GM18858 (cell line): ENCODE results near the gene NKRF.
"Not testable (repeated sequence)": the region's sequence is repeated elsewhere in the genome, so short reads cannot be mapped to it uniquely, and the experiment has no call there.

Experiments
- ATAC-seq: cut with Tn5 transposase; IDR thresholded peaks from one replicate; pipeline ENCODE4 v1.9.1; 2021; ENCODE audit not compliant: unreplicated experiment

The NKRF gene

DNA sequence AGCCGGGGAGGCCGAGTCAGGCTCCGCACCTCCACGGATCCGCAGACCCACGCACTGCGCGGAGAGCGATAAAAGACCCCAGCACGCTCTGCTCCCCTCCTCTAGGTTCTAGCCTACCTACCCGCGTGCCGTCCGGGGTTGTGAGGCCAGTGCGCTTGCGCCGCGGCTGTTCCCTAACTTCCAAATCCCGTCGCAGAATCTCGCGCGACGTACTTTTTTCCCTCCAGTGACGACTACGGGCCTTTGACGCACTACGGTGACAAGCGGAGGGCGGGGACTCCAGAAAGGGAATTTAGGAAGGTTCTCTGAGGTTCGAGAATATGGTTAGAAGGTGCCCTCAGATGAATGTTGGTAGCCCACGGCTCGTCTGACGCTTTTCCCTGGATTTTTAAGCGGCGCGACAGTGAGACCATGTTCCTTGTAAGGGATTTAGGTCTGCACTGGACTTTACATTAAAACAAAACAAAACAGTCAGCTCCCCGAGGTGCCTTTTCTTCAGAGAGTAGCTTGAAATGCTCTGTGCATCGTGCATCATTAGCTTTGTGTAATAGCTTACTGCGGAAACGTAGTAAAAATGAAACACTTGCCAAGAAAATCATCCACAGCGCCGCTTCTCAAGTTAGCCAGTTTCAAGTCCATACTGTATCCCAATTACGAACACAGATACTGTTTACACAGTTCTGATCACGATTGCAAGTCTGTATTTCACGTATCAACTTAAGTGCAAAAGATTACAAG, at the start of gene NKRF:
NKRF (minus strand) TSS at position 145 of the 738 bp plus-strand sequence.
- peak; percentile 64 for ATAC-seq

DNA sequence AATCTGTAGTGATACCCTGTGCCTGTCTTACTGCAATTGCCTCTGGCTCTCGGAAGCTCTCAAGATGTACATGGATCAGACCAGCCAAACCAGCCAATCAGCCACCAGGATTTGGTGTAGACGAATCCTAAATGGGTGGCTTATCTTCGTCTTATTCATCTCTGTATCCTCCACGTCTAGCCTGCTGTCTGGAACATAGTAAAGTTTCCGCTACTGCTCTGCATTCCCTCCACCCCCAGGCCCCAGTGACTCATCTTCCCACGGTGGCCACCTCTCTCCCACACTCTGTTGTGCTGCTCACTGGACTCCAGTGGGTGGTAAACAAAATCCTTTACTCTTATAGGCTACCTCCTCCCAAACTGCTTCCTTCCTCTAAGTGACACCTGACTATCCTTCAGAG, 48.9 kb upstream of the NKRF start:
- no peak for ATAC-seq

DNA sequence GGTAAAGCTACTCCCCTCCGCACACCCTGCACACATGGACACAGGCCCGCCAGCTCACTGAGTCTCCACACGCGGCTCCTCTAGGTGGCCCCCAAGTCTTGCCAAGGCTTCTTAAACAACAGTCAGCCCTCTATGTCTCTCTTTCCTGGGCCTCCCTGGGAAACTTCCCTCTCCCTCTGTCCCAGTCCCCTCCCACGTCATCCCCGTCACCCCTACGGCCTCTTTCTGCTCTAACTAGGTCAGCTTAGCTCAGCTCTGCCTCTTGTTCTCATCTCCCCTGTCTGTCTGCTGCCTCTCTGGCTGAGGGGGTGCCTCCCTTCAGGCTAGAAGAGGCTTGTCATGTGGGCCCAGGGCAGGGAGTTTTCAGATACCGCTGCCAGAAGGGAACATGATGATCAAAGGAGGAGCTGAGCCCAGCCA, 47.9 kb upstream of the NKRF start:
- ATAC-seq, result no peak

DNA sequence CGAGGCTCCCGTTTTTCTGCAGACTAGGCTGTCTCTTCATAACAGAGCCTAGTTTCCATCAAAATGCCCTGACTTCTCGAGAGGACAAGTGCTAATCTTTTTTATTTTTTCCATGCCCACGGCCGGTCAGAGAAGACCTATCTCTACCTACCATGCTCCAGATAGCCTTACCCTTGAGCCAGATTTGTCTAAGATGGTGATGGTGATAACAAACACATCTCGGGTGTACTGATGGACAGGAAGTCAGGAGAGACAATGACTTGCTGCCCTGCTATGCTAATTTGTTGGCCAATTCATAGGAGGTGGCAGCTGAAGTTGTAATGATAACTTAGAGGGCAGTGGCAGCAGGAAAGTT, 42.2 kb upstream of the NKRF start:
- ATAC-seq, result peak; percentile 2

DNA sequence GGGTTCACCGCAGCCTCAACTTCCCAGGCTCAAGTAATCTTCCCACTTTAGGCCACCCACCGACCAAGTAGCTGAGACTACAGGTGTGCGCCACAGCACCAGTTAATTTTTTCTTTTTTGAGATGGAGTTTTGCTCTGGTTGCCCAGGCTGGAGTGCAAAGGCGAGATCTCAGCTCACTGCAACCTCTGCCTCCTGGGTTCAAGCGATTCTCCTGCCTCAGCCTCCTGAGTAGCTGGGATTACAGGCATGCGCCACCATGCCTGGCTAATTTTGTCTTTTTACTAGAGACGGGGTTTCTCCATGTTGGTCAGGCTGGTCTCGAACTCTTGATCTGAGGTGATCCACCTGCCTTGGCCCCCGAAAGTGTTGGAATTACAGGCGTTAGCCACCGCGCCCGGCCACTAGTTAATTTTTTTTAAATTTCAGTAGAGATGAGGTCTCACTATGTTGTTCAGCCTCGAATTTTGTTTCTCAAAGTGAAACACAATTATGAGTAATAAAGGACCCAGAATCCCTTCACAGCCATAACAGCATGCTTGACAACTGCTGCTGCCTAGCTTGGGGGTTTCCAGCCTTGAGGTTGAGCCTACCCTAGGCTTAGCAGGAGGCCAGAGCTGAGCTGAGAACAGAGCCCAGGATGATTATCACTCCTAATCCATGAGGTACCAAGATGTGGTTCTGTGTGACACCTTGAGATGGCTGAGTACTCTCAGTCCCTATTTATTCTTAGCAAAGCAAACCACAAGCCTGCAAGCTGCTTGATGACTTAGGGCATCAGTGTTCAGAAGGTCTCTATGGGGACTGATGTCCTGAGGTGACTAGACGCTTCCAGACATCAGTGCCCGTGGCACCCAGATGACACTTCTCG, 41.6 kb upstream of the NKRF start:
- ATAC-seq, result peak; percentile 94

DNA sequence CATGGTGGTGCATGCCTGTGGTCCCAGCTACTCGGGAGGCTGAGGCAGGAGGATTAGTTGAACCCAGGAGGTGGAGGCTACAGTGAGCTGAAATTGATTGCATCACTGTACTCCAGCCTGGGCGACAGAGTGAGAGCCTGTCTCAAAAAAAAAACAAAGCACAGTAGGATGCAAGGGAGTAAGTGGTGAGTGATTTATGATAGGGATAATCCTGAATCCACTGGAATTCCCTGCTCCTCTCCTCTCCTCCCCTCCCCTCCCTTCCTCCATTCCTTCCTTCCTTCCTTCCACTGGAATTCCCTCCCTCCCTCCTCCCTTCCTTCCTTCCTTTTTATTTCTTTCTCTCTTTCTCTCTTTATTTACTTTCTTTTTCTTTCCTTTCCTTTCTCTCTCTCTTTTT, 40.9 kb upstream of the NKRF start:
- no peak for ATAC-seq

DNA sequence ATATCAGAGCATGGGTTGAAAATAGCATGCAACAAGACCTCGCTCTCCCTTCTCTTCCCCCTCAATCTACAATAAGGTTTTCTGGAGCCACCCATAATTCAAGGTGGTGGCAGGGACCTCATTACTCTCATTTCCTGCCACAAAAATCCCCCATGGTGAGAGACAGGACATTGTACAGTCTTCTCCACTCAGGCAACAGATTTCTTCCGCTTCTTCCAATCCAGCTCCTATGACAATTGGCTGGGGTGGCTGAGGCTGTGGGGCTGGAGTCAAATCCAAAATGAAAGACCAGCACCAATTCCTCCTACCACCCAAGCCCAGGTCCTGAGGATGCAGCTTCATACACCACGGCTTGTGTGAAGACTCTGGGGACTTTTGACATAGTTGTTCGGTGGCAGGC, 40.3 kb upstream of the NKRF start:
- no peak for ATAC-seq

DNA sequence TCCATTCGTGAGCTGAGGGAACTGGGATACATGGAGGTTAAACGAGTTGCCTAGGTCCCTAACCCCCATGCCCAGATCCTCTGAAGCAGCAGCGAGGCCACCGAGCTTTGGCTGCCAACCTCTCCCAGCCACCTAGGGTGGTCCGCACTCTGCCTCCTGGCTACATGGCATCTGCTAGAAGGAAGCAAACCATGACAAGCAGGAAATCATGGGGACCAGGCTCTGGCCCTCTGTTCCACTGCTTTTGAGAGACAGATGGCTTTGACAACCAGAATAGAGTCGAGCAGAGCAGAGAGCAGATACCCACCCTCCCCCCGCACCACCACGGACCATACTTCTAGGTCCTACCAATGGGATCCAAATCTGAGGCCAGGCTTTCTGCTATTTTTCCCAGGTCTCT, 37.5 kb upstream of the NKRF start:
- ATAC-seq, result no peak

DNA sequence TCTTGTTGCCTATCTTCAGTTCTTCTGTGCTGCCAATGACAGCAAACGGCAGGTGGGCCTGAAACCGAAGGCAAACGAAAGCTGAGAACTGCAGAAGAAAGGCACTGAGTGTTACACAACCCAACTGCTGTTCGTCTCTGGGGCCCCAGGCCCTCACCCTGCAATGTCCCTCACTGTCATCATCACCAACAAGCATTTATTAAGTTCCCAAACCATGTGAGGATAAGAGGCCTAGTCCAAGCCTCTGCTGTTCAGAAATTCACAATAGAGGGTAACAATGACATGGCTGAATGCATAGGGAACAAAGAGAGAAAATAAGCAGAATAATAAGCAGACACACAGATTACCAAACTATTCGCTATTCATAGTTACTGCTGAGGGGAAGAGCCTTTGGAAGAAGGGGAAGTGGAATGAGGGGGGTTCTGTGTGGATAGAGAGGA, 34.5 kb upstream of the NKRF start:
- ATAC-seq, result no peak

DNA sequence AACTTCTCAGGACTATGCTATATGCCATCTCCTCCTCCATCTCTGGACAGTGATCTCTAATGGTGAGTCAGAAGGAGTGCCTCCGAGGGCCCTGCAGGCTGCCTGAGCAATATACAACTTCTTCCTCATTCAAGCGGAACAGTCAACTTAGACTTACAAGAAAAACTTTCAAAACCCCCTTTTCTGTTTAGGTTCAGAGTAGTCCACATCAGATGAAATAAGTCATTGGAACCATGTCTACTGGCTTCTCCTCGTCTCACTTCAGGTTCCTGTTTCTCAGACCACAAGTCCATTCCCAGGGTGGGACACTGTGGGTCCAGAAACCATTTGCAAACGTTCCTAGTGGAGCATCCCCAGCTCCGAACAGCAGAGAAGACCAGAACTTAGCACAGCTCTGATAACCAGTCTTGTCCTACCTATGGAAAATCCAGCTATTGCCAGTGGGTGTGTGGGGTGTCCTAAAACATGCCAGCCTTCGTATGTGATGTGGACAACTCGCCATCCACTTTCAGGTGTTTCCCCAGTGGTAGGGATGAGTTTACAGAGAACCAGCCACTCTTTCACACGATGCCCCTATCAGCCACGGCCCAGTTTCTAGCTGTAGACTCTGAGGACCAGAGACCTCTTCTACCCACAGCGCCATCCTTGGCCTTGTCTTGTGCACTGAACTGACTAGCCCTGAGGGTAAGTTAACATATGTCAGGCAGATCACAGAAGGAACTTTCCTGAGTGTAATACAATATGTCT, 32.7 kb upstream of the NKRF start:
- peak; percentile 78 for ATAC-seq

DNA sequence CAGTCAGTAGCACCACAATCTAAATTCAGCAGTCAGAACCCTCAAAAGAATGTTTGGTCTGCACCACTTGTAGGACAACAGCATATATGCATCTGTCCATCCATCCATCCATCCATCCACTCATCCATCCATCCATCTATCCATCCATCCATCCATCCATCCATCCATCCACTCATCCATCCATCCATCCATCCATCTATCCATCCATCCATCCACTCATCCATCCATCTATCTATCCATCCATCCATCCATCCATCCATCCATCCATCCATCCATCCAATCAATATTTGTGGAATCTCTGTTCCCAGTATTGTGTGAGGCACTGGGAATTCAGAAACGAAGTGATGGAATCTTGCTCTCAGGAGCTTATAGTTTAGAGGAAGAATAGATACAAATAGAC, 31.2 kb upstream of the NKRF start:
- ATAC-seq, result not testable (repeated sequence)

DNA sequence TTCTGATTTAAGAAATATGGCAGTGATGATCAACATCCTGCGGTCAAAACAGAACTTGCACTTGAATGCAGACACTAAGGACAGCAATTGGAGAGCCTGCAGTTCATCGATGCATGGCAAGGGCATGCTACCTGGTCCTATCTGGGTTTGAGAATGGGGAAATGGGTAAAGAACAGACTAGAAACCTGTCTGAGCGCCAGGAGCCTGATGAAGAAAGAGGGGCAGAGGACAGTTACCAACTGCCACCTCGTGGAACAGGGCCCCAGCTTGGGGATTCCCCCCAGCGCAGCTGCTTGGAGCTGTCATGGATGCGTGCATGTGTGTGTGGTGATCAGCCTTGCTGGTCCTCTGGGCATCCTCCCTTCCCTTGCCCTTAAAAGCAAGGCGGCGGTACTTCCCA, 30.2 kb upstream of the NKRF start:
- ATAC-seq, result peak; percentile 45

DNA sequence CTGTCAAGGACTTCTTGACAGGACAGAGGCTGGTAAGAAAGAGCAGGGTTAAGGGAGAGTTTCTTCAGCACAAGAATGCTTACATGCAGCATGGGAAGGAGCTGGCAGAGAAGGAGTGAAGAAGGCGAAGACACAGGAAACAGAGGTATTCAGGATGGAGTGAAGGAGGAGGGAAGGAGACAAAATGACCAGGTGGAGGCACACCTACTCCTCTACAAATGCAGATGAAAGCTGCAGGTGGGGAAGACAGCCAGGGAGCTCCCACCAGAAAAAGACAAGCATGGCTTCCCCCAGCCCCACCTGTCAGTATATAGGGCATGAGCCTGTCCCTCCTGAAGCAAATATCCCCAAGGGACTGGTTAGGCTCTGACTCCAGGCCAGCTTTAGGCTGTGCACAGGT, 29.6 kb upstream of the NKRF start:
- ATAC-seq, result no peak

DNA sequence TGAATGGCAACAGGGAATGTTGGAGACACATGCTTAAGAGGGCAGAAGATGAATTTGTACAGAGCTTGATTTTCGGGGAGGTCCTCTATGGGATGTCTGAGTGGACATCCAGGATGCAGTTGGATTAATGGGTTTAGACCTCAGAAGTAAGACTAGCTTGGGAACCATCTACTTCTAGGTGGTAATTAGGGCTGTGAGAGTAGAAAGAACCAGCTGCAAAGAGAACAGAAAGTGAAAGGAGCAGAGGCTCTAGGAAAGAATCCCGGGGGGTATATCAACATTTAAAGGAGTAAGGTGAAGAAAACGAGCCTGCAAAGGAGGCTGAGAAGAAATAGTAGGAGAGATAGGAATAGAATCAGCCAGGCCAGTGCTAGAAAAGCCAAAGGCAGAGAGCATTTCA, 29.0 kb upstream of the NKRF start:
- no peak for ATAC-seq

DNA sequence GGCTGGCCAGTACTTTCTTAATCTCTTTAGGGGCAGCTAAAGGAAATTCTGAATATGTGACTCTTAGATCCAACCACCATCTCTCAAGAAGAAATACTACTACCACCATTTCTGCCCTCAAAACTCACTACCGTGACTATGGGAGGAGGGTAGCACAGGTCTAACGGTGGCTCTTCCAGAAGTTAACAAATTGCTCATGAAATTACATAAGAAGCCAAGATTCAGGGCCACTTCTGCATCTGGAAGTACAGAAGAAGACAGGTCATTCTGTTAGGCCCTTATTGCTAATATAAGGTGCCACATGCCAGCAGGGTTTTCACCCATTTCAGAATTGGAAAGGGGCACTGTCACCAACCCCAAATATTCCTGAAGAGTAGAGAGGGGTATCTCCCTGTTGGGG, 19.6 kb upstream of the NKRF start:
- no peak for ATAC-seq

DNA sequence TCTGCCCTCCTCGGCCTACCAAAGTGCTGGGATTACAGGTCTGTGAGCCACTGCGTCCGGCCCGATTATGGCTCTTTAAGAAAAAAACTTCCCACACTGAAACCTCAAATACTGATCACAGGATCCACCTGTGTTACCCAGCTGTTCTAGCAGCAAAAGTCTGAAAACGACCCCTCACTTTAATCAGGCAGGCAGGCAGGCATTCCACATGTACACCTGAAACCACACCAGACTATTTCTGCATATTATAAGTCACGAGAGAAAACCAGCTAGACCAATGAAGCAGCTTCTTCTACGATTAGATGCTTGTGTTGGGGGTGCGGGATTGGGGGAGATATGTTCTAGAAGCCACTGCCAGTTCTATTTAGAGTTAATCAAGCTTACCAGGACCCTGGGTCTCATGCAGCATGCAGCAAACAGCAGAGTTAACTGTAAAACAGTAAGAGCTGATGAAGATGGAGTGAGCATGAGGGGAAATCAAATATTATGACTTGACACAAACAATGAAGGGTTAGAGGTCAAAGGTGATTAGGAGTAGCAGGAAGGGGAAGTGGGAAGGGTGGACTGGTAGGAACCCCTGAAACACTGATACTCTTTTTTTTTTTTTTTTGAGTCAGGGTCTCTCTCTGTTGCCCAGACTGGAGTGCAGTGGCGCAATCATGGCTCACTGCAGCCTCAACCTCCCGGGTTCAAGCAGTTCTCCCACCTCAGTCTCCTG, 18.9 kb upstream of the NKRF start:
- no peak for ATAC-seq

DNA sequence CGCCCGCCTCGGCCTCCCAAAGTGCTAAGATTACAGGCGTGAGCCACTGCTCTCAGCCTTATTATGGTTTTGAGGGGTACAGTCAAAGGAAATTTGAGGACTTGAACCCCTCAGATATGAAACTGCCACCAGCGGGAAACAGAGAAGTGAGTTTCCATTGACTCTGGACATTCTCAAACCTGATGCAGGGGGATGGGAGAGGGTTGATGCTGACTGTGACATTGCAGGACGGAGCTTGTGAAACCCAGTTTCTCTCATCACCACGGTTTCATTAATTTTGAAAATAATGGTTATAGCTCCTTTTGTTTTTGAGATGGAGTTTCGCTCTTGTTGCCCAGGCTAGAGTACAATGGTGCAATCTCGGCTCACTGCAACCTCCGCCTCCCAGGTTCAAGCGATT, 18.2 kb upstream of the NKRF start:
- no peak for ATAC-seq

DNA sequence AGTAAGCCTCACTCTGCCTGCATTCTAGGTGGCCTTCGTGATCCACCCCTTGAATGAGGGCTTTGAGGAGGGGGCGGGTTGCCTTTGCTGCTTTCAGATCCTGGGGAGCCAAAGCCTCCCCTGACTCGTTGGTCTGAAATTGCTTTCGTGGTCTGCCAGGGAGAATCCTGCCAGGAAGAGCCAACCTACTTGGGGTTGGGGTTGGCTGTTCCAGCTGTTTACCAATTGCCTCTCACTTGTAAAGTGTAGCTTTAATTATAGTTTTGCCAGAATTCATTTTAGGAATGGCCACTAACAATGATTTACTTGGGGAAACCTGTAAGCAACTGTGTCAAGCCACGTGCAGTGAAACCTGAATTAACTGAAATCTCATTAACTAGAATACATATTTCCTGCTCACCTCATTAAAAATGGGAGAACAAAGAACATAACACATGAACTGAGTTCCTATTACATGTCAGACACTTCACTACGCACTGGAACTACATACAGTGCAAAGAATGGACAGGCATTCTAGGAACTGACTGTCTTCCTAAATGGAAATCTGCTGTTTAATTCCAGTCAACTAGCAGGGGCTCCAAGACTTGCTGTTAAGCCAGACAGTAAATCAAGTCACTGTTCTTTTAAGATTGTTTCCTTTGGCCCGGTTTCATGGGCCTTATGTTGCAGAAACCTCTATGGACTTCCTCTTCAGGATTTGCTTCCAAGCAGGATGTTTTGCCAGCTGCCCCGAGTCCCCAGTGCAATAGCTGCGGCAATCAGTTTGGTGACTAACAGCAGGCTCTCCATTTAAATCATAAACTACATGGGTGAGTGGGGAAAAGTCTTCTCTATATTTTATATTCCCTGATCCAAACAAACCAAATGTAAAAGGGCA, 16.4 kb upstream of the NKRF start:
- no peak for ATAC-seq

DNA sequence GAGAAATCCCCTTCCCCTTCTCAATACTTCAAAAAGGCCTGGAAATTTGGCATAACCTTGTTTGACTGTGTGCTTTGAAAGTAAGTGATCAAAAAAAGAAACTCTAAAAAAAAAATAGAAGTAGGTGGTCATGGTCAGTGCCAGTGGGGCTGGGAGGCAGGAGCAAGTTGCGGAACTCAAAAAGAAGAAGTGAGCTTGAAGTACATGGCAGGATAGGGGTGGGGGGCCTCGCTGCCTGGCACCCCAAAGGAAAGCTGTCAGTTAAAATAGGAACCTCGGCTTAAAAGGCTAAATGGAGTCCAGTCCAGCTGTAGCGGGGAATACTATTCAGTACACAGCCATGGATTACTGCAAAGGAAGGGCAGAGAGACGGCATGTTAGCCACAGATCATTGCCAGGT, 12.2 kb upstream of the NKRF start:
- no peak for ATAC-seq

DNA sequence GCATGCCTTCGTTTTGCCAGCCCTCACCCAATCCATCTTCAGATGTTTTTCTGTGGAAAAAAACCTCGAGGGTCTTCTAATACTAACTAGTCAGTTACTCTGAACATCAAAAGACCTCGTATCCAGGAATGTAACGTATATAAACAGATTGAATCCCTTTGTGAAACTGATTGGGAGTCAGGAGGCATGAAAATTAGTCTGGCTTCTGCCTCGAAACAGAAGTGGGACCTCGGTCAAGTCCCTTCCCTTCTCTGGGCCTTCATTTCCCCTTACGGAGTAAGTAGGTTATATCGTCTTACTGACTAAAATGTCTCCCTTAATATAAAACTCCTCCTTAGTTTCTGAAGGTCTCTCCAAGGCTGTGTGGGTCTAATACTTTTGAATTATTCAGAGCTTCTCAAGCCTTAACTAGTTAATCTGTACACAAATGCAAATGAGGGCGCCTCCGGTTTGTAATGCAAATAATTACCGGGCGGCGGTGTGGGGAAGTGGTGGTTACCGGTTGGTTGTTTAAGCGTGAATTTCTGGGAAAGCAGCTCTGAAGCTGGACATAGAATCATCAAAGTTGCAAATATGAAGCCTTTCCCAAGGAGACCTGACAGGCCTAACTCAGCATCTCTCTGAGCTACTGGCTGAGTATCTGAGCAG, 11.4 kb upstream of the NKRF start:
- peak; percentile 66 for ATAC-seq
